CD4-positive, alpha-beta T cell treated with Interferon gamma for 1 hour (primary cell): ENCODE measurements around the gene MPDZ.

Experiments
- DNase-seq: peaks from one replicate; pipeline ENCODE4 v3.0.0-alpha.2; 2020

Gene MPDZ

GRCh38 chr9:13179257-13179656 is 100.2 kb downstream of the MPDZ start:
- DNase-seq, result no peak

GRCh38 chr9:13175732-13176131 is 103.8 kb downstream of the MPDZ start:
- DNase-seq, result no peak

- DNase-seq, result no peak
These were observed 104.4 kb downstream of the MPDZ start for GRCh38 chr9:13174906-13175639.

GRCh38 chr9:13173553-13173952 is 105.9 kb downstream of the MPDZ start:
- DNase-seq, result no peak

GRCh38 chr9:13171261-13171660 is 108.2 kb downstream of the MPDZ start:
- no peak for DNase-seq

- no peak for DNase-seq
These were observed 112.5 kb downstream of the MPDZ start for GRCh38 chr9:13166996-13167395.

- DNase-seq, result no peak
These were observed 113.5 kb downstream of the MPDZ start for GRCh38 chr9:13165956-13166355.

- DNase-seq, result no peak
These were observed 114.1 kb downstream of the MPDZ start for GRCh38 chr9:13165236-13165945.

GRCh38 chr9:13163946-13164345 is 115.5 kb downstream of the MPDZ start:
- no peak for DNase-seq

GRCh38 chr9:13163287-13163686 is 116.2 kb downstream of the MPDZ start:
- DNase-seq, result no peak

- no peak for DNase-seq
These were observed 119.4 kb downstream of the MPDZ start for GRCh38 chr9:13160051-13160450.

- DNase-seq, result no peak
These were observed 120.5 kb downstream of the MPDZ start for GRCh38 chr9:13158986-13159385.

GRCh38 chr9:13151489-13151888 is 128.0 kb downstream of the MPDZ start:
- DNase-seq, result no peak

- no peak for DNase-seq
These were observed 130.0 kb downstream of the MPDZ start for GRCh38 chr9:13149454-13149853.

- no peak for DNase-seq
These were observed 132.7 kb downstream of the MPDZ start for GRCh38 chr9:13146840-13147239.

- no peak for DNase-seq
These were observed 134.2 kb downstream of the MPDZ start for GRCh38 chr9:13145340-13145739.

- DNase-seq, result no peak
These were observed 135.2 kb downstream of the MPDZ start for GRCh38 chr9:13144166-13144775.

GRCh38 chr9:13143281-13143680 is 136.2 kb downstream of the MPDZ start:
- DNase-seq, result no peak

GRCh38 chr9:13142776-13143175 is 136.7 kb downstream of the MPDZ start:
- no peak for DNase-seq

- DNase-seq, result no peak
These were observed 137.9 kb downstream of the MPDZ start for GRCh38 chr9:13141629-13142028.

GRCh38 chr9:13140843-13141592 is 138.5 kb downstream of the MPDZ start:
- DNase-seq, result no peak

- DNase-seq, result no peak
These were observed 139.8 kb downstream of the MPDZ start for GRCh38 chr9:13139641-13140171.

GRCh38 chr9:13137426-13137825 is 142.1 kb downstream of the MPDZ start:
- no peak for DNase-seq
